Measurements from ENCODE around the gene DNAH3.
"Not testable (repeated sequence)": the region's sequence is repeated elsewhere in the genome, so short reads cannot be mapped to it uniquely, and the experiment has no call there.

Gene DNAH3

GRCh38 chr16:21186326-21186691 lies 35.7 kb upstream of the DNAH3 start:
- peaks cover 0 to 2% (median 0%) of the 10 kb centered on the region in 5 donors for H3K27me3 ChIP-seq (ENCODE audit: control insufficient read depth in 5 of 5, insufficient read depth in 4 of 5, low read length in 5 of 5)
- no peak overlapping the region for H3K4me3 ChIP-seq (ENCODE audit: low read depth in 1 of 5, low read length in 5 of 5)
- no peak overlapping the region for H3K27ac ChIP-seq (ENCODE audit: low read depth, low read length)
- H3K4me1 ChIP-seq (ENCODE audit: control insufficient read depth in 5 of 5, insufficient read depth in 5 of 5, low read length in 5 of 5), result peaks cover 0 to 6% (median 2%) of the 10 kb centered on the region in 5 donors
- H3K36me3 ChIP-seq (ENCODE audit: control insufficient read depth in 5 of 5, insufficient read depth in 5 of 5, low read length in 5 of 5), result peaks cover 0 to 19% (median 10%) of the 10 kb centered on the region in 5 donors
- H3K9ac ChIP-seq (ENCODE audit: low read length in 5 of 5), result no peak overlapping the region
- peaks cover 0 to 2% (median 0%) of the 10 kb centered on the region in 5 donors for H3K9me3 ChIP-seq (ENCODE audit: control insufficient read depth in 5 of 5, low read length in 5 of 5)

GRCh38 chr16:21185659-21186325 lies 35.1 kb upstream of the DNAH3 start:
- peaks cover 0 to 2% (median 0%) of the 10 kb centered on the region in 5 donors for H3K27me3 ChIP-seq (ENCODE audit: control insufficient read depth in 5 of 5, insufficient read depth in 4 of 5, low read length in 5 of 5)
- H3K27ac ChIP-seq (ENCODE audit: low read depth, low read length), result no peak overlapping the region
- no peak overlapping the region for H3K4me3 ChIP-seq (ENCODE audit: low read depth in 1 of 5, low read length in 5 of 5)
- peaks cover 0 to 24% (median 15%) of the 10 kb centered on the region in 5 donors for H3K36me3 ChIP-seq (ENCODE audit: control insufficient read depth in 5 of 5, insufficient read depth in 5 of 5, low read length in 5 of 5)
- peaks cover 0 to 6% (median 2%) of the 10 kb centered on the region in 5 donors for H3K4me1 ChIP-seq (ENCODE audit: control insufficient read depth in 5 of 5, insufficient read depth in 5 of 5, low read length in 5 of 5)
- H3K9ac ChIP-seq (ENCODE audit: low read length in 5 of 5), result no peak overlapping the region
- peaks cover 0 to 2% (median 0%) of the 10 kb centered on the region in 5 donors for H3K9me3 ChIP-seq (ENCODE audit: control insufficient read depth in 5 of 5, low read length in 5 of 5)

GRCh38 chr16:21184834-21185233 lies 34.2 kb upstream of the DNAH3 start:
- H3K27ac ChIP-seq (ENCODE audit: low read depth, low read length), result no peak overlapping the region
- H3K9ac ChIP-seq (ENCODE audit: low read length in 5 of 5), result no peak overlapping the region
- no peaks in the 10 kb centered on the region for H3K9me3 ChIP-seq (ENCODE audit: control insufficient read depth in 5 of 5, low read length in 5 of 5)
- H3K4me3 ChIP-seq (ENCODE audit: low read depth in 1 of 5, low read length in 5 of 5), result no peak overlapping the region
- peaks cover 0 to 2% (median 0%) of the 10 kb centered on the region in 5 donors for H3K27me3 ChIP-seq (ENCODE audit: control insufficient read depth in 5 of 5, insufficient read depth in 4 of 5, low read length in 5 of 5)
- H3K4me1 ChIP-seq (ENCODE audit: control insufficient read depth in 5 of 5, insufficient read depth in 5 of 5, low read length in 5 of 5), result peaks cover 0 to 7% (median 2%) of the 10 kb centered on the region in 5 donors
- peaks cover 0 to 32% (median 18%) of the 10 kb centered on the region in 5 donors for H3K36me3 ChIP-seq (ENCODE audit: control insufficient read depth in 5 of 5, insufficient read depth in 5 of 5, low read length in 5 of 5)

GRCh38 chr16:21183995-21184394 lies 33.3 kb upstream of the DNAH3 start:
- H3K9ac ChIP-seq (ENCODE audit: low read length in 5 of 5), result no peak overlapping the region
- H3K36me3 ChIP-seq (ENCODE audit: control insufficient read depth in 5 of 5, insufficient read depth in 5 of 5, low read length in 5 of 5), result peaks cover 0 to 40% (median 24%) of the 10 kb centered on the region in 5 donors
- peaks cover 0 to 2% (median 0%) of the 10 kb centered on the region in 5 donors for H3K27me3 ChIP-seq (ENCODE audit: control insufficient read depth in 5 of 5, insufficient read depth in 4 of 5, low read length in 5 of 5)
- H3K4me1 ChIP-seq (ENCODE audit: control insufficient read depth in 5 of 5, insufficient read depth in 5 of 5, low read length in 5 of 5), result peaks cover 0 to 15% (median 10%) of the 10 kb centered on the region in 5 donors
- H3K27ac ChIP-seq (ENCODE audit: low read depth, low read length), result no peak overlapping the region
- H3K4me3 ChIP-seq (ENCODE audit: low read depth in 1 of 5, low read length in 5 of 5), result no peak overlapping the region
- H3K9me3 ChIP-seq (ENCODE audit: control insufficient read depth in 5 of 5, low read length in 5 of 5), result no peaks in the 10 kb centered on the region

GRCh38 chr16:21179983-21180365 lies 29.3 kb upstream of the DNAH3 start:
- Histone ChIP-seq H3K36me3 (ENCODE audit: control insufficient read depth in 5 of 5, insufficient read depth in 5 of 5, low read length in 5 of 5) (peaks cover 3 to 69% (median 41%) of the 10 kb centered on the region in 5 donors), H3K9ac (ENCODE audit: low read length in 5 of 5) (no peak overlapping the region), H3K27ac (ENCODE audit: low read depth, low read length) (no peak overlapping the region), H3K4me3 (ENCODE audit: low read depth in 1 of 5, low read length in 5 of 5) (no peak overlapping the region), H3K9me3 (ENCODE audit: control insufficient read depth in 5 of 5, low read length in 5 of 5) (no peaks in the 10 kb centered on the region), H3K4me1 (ENCODE audit: control insufficient read depth in 5 of 5, insufficient read depth in 5 of 5, low read length in 5 of 5) (peaks cover 0 to 11% (median 6%) of the 10 kb centered on the region in 5 donors), H3K27me3 (ENCODE audit: control insufficient read depth in 5 of 5, insufficient read depth in 4 of 5, low read length in 5 of 5) (no peaks in the 10 kb centered on the region)

- Histone ChIP-seq H3K36me3 (ENCODE audit: control insufficient read depth in 5 of 5, insufficient read depth in 5 of 5, low read length in 5 of 5) (peaks cover 6 to 75% (median 47%) of the 10 kb centered on the region in 5 donors), H3K4me1 (ENCODE audit: control insufficient read depth in 5 of 5, insufficient read depth in 5 of 5, low read length in 5 of 5) (peaks cover 0 to 11% (median 6%) of the 10 kb centered on the region in 5 donors), H3K9ac (ENCODE audit: low read length in 5 of 5) (peak overlapping the region in 1 of 5 donors; percentile 20), H3K9me3 (ENCODE audit: control insufficient read depth in 5 of 5, low read length in 5 of 5) (no peaks in the 10 kb centered on the region), H3K27ac (ENCODE audit: low read depth, low read length) (no peak overlapping the region), H3K27me3 (ENCODE audit: control insufficient read depth in 5 of 5, insufficient read depth in 4 of 5, low read length in 5 of 5) (no peaks in the 10 kb centered on the region), H3K4me3 (ENCODE audit: low read depth in 1 of 5, low read length in 5 of 5) (no peak overlapping the region)
Observed at GRCh38 chr16:21179126-21179982, 28.7 kb upstream of the DNAH3 start.

- Histone ChIP-seq H3K27ac (ENCODE audit: low read depth, low read length) (no peak overlapping the region), H3K4me1 (ENCODE audit: control insufficient read depth in 5 of 5, insufficient read depth in 5 of 5, low read length in 5 of 5) (peaks cover 0 to 11% (median 6%) of the 10 kb centered on the region in 5 donors), H3K9me3 (ENCODE audit: control insufficient read depth in 5 of 5, low read length in 5 of 5) (no peaks in the 10 kb centered on the region), H3K4me3 (ENCODE audit: low read depth in 1 of 5, low read length in 5 of 5) (no peak overlapping the region), H3K36me3 (ENCODE audit: control insufficient read depth in 5 of 5, insufficient read depth in 5 of 5, low read length in 5 of 5) (peaks cover 9 to 86% (median 65%) of the 10 kb centered on the region in 5 donors), H3K9ac (ENCODE audit: low read length in 5 of 5) (no peak overlapping the region), H3K27me3 (ENCODE audit: control insufficient read depth in 5 of 5, insufficient read depth in 4 of 5, low read length in 5 of 5) (no peaks in the 10 kb centered on the region)
Observed at GRCh38 chr16:21175397-21175796, 24.8 kb upstream of the DNAH3 start.

- no peaks in the 10 kb centered on the region for H3K4me1 ChIP-seq (ENCODE audit: control insufficient read depth in 5 of 5, insufficient read depth in 5 of 5, low read length in 5 of 5)
- H3K36me3 ChIP-seq (ENCODE audit: control insufficient read depth in 5 of 5, insufficient read depth in 5 of 5, low read length in 5 of 5), result peaks cover 9 to 67% (median 55%) of the 10 kb centered on the region in 5 donors
Observed at GRCh38 chr16:21172650-21173049, 22.0 kb upstream of the DNAH3 start.

GRCh38 chr16:21170116-21170515 lies 19.5 kb upstream of the DNAH3 start:
- H3K36me3 ChIP-seq (ENCODE audit: control insufficient read depth in 5 of 5, insufficient read depth in 5 of 5, low read length in 5 of 5), result peaks cover 12 to 66% (median 60%) of the 10 kb centered on the region in 5 donors
- not testable (repeated sequence) for H3K4me1 ChIP-seq (ENCODE audit: control insufficient read depth in 5 of 5, insufficient read depth in 5 of 5, low read length in 5 of 5); H3K9ac ChIP-seq (ENCODE audit: low read length in 5 of 5); H3K27ac ChIP-seq (ENCODE audit: low read depth, low read length); H3K27me3 ChIP-seq (ENCODE audit: control insufficient read depth in 5 of 5, insufficient read depth in 4 of 5, low read length in 5 of 5); H3K4me3 ChIP-seq (ENCODE audit: low read depth in 1 of 5, low read length in 5 of 5); H3K9me3 ChIP-seq (ENCODE audit: control insufficient read depth in 5 of 5, low read length in 5 of 5)

More at GRCh38 chr16:21172650-21173049, 22.0 kb upstream of the DNAH3 start:
- Histone ChIP-seq H3K27ac (ENCODE audit: low read depth, low read length) (no peak overlapping the region), H3K4me3 (ENCODE audit: low read depth in 1 of 5, low read length in 5 of 5) (no peak overlapping the region), H3K9me3 (ENCODE audit: control insufficient read depth in 5 of 5, low read length in 5 of 5) (no peaks in the 10 kb centered on the region), H3K9ac (ENCODE audit: low read length in 5 of 5) (no peak overlapping the region), H3K27me3 (ENCODE audit: control insufficient read depth in 5 of 5, insufficient read depth in 4 of 5, low read length in 5 of 5) (no peaks in the 10 kb centered on the region)
